NCI-H82 treated with DMSO at 0.1 percent for 48 hours (cell line): ENCODE measurements around the gene DNAI4.
A peak's percentile ranks its signal among the peaks of the same experiment; 100 is the strongest.

Source experiments
- DNase-seq: peaks from one replicate; lab custom pipeline; 2025; ENCODE audit not compliant: unreplicated experiment; lab: John Stamatoyannopoulos, UW

DNAI4 gene

DNA sequence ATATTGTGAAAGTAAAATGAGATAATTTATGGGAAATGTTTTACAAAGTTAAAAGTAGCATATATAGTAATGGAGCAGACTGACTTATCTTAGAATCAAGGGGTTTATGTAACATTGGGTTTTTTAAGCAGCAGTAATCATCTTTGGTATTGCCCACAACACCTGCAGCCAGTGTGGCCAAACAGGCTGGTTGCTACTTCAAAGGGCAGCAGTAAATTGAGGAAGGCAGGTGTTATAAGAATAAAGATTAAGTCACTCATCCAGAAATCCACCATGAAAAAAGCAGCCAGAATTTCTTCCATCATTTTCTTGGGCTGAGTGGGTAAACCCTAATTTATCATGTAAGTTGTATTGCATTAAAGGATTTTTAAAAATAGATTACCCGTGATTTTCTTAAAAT lies 155.7 kb downstream of the DNAI4 start:
- DNase-seq: no peak

- no peak for DNase-seq
These were observed 157.0 kb downstream of the DNAI4 start for GRCh38 chr1:66767626-66768025.

- DNase-seq: peak; percentile 24
These were observed 159.6 kb downstream of the DNAI4 start for GRCh38 chr1:66764994-66765578.
